ENCODE measurements around the gene UPK3BL1. TPM values are rescaled to one million over a fixed set of nuclear protein-coding genes. Genes with fewer than 3 reads are reported as not detected.
"Not testable (repeated sequence)": the region's sequence is repeated elsewhere in the genome, so short reads cannot be mapped to it uniquely, and the experiment has no call there.

Gene UPK3BL1, protein sequence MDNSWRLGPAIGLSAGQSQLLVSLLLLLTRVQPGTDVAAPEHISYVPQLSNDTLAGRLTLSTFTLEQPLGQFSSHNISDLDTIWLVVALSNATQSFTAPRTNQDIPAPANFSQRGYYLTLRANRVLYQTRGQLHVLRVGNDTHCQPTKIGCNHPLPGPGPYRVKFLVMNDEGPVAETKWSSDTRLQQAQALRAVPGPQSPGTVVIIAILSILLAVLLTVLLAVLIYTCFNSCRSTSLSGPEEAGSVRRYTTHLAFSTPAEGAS
- total RNA-seq (ENCODE audit: low replicate concordance) = 1.5 and 3.2 TPM in 2 replicates

DNA sequence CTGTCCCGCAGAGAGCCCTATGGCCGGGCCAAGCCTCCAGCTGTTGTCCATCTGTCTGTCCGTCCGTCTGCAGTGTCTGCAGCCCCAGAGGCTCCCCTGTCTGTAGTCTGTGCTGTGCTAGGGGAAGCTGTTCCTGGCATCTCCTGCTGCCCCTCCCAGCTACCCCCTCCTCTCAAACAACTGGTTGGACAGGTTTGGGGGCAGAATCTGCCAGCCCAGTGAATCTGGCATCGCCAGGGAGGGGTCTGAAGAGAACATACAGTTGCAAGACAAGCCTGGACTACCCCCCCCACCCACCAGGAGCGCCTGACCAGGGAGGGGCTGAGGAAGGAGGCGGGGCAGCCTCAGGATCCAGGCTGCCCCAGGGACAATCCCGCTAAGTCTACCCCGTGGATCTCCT, at the start of gene UPK3BL1:
Gene UPK3BL1, minus strand, starts transcription at position 101 of the 400 bp plus-strand sequence. Its CDS starts 50 bp downstream, at position 51.
- H3K4me3 ChIP-seq (ENCODE audit: low read depth, low read length) = not testable (repeated sequence)

DNA sequence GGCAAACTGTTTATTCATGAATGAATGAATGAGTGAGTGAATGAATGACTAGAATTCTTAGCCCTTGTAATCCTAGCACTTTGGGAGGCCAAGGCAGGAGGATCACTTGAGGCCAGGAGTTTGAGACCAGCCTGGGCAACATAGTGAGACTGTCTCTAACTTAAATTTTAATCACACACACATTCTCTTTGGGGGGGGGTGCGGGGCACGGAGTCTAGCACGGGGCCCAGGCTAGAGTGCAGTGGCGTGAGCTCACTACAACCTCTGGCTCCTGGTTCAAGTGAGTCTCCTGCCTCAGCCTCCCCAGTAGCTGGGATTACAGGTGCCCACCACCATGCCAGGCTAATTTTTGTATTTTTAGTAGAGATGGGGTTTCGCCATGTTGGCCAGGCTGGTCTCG, 48.0 kb upstream of the UPK3BL1 start:
- H3K4me3 ChIP-seq (ENCODE audit: low read depth, low read length); DNase-seq (ENCODE audit: low read depth): not testable (repeated sequence)

More for the DNA sequence above, at the start of gene UPK3BL1:
- not testable (repeated sequence) for DNase-seq (ENCODE audit: low read depth)

DNA sequence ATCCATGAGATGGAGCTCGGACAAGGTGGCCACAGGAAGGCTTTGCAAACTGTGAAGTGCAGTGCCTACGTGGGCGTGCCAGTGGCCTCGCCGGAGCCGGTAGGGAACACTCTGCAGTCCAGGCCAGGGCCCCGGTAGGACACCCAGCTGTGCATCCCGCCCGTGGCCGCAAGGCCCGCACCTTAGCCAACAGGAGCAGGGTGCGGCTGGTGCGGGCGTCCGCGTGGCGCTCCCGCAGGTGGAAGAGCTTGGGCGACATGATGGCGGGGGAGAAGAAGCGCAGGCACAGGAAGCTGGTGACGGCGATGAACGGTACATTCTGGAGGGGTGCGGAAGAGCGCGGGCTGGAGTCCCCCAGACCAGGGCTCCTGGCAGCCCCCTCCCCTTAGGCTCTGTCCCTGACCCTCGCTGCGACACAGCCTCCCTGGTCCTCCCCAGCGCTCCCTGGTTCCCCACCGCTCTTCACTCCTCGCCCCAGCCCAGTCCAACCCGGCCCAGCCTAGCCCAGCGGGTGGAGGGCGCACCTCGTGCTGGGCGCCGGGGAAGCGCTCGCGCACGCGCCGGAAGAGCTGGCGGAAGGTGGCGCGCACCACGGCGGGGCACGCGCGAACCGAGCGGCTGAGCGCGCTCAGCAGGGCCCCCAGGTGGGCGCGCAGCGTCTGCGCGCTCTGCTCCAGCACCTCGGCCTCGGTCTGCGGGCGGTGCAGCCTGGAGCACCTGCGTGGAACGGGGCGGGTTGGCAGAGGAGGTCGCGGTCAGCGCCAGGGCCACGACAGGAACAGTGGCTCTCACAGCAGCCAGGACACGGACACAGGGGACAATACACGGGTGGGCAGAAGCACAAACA, 47.1 kb upstream of the UPK3BL1 start:
- H3K4me3 ChIP-seq (ENCODE audit: low read depth, low read length); DNase-seq (ENCODE audit: low read depth): not testable (repeated sequence)

DNA sequence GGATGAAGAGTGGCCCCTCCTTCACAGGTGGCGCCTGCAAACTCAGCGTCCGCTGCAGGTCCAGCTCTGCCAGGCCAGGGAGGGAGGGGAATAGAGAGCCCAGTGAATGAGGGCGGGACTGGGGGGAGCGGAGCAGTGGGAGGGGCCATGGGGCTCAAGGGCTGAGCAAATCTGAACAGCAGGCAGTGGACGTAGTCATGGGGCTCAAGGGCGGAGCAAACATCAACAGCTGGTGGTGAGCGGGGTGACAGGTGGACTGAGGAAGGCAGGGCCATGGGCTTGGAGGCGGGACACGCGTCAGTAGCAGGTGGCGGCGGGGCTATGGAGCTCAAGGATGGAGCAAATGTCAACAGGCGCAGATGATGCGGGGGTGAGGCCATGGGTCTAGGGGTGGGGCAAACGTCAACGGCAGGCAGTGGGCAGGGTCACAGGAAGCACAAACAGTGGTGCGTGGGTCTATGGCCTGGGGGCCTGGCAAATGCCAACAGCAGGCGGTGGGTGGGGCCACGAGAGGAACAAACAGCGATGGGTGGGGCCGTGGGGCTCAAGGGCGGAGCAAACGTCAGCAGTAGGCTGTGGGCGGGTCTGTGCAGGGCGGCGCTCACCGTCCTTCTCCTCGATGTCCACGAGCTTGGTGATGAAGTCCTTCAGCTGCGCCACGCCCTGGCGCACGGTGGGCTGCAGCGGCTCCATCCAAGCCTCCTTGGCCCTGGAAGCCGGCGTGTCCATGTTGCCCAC, 45.9 kb upstream of the UPK3BL1 start:
- DNase-seq (ENCODE audit: low read depth); H3K4me3 ChIP-seq (ENCODE audit: low read depth, low read length): not testable (repeated sequence)

DNA sequence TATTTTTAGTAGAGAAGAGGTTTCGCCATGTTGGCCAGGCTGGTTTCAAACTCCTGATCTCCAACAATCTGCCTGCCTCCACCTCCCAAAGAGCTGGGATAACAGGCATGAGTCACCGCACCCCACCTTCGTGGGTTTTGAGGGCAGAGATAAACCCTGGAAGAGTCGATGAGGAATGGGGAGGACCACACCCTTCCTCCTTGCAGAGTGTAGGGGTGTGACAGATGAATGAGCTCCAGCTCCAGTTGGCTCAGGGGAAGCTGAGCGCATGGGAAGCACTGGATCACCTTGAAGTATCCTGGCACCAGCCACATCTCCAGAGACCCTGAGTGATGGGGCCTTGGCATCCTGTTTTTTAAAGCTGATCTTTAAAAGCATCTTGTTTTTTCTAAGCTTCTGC, 40.0 kb upstream of the UPK3BL1 start:
- DNase-seq (ENCODE audit: low read depth); H3K4me3 ChIP-seq (ENCODE audit: low read depth, low read length): not testable (repeated sequence)

DNA sequence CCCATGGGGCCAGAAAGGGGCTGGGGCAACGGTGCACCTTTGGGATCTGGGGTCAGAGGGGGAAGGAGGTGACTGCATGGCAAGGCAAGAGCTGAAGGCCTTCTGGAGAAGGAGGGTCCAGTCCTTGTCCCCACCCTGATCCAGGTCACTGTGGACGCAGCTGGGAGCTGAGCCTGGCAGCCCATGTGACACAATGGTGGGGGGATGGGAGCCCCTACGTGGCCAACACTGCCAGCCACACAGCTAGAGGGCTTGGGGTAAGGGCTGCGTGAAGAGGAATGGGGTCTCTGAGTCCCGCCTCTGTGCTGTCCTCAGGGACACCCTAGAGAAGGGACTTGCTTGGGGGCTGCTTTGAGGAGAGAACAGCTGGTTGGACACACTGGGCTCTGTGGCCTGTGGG, 38.2 kb upstream of the UPK3BL1 start:
- DNase-seq (ENCODE audit: low read depth); H3K4me3 ChIP-seq (ENCODE audit: low read depth, low read length): not testable (repeated sequence)

DNA sequence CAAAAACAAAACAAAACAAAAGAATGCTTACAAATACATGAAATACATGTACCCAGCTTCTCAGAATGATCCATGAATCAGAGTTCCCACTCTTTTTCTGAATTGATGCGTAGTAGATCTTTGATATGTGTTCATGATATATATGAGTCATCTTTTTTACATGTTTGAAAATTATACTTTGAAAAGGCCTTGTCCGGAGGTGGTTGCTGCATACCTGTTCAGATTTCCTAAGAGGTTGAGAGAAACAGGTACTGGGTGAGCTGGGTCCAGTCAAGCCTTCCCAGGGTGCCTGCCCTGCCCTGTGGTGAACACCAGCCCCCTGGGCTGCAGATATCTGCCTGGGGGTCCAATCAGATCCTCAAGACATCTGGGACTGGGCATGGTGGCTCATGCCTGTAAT, 33.0 kb upstream of the UPK3BL1 start:
- not testable (repeated sequence) for DNase-seq (ENCODE audit: low read depth); H3K4me3 ChIP-seq (ENCODE audit: low read depth, low read length)

DNA sequence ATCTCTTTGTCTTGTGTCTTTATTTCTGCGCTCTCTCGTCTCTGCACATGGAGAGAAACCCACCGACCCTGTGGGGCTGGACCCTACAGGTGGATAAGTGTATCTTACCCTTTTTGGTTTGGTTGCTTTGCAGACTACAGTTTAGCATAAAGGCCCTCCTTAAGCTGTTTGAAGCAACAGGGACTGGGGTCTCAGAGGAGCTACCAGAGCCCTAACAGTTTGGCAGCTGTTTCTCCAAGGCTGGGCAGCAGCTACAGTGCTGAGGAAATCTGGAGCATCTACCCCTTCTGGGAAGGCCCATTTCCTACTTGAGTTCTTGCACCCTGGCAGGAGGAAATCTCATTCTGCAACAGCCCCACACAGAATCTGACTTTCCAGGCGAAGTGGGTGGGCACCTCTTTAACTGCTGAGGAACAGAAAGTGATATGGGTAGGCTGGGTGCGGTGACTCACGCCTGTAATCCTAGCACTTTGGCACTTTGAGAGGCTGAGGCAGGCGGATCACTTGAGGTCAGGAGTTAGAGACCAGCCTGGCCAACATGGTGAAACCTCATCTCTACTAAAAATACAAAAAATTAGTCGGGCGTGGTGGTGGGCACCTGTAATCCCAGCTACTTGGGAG, 31.0 kb upstream of the UPK3BL1 start:
- not testable (repeated sequence) for H3K4me3 ChIP-seq (ENCODE audit: low read depth, low read length); DNase-seq (ENCODE audit: low read depth)

DNA sequence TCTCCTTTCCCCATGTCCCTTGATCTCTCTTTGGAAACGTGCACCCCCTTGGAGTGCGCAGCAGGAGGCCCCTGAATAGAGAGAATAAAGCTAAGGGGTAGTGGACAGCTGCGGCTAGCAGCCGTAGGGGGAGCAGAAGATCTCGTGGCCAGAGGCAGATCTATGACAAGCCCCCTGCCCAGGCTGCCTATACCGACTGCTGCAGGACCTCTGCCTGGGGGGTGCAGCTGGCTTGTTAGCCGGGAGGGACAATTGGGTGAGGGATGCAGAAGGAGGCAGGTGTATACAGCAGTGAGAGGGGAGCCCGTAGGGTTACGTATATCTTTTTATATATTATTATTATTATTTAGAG, 29.3 kb upstream of the UPK3BL1 start:
- DNase-seq (ENCODE audit: low read depth); H3K4me3 ChIP-seq (ENCODE audit: low read depth, low read length): not testable (repeated sequence)

DNA sequence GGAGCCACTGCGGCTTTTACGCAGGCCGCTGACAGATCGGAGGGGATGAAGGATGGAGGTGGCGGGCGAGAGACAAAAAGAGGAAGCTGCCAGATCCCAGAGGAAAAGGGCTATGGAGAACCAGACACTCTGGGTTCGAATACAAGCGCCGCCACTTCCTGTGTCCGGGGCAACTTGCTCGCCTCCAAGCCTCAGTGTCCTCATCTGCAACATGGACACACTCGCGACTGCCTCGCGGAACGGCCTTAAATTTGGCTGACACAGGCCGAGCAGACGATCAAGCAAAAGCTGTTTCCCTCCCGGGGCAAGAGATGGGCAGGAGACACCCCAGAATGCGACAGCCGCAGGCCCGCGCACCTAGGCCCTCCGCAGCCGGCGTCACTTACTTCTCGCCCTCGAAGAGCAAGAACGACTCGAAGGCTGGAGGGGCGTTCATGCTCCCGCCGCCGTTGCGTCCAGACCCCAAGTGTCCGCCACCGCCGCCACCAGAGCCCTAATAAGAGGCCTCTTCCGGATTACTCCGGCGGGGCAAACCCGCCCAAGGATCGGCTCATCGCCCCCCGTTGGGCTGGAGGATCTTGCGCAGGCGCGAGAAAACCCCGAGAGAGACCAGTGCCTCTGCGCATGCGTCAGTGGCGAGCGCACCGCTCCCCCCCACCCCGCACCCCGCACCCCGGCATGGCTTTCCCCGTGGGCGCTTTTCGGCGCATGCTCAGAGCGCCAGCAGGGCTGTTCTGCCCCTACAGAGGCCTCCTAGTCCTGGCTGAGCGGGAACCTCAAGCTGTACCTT, 28.8 kb upstream of the UPK3BL1 start, which contains the start of gene POLR2J2:
Gene POLR2J2, minus strand, starts transcription at position 498 of the 790 bp plus-strand sequence. Its CDS starts 62 bp downstream, at position 436.
- DNase-seq (ENCODE audit: low read depth) = peak; percentile 71
- peak within 1 kb of the TSS; percentile 57 for H3K4me3 ChIP-seq (ENCODE audit: low read depth, low read length)

DNA sequence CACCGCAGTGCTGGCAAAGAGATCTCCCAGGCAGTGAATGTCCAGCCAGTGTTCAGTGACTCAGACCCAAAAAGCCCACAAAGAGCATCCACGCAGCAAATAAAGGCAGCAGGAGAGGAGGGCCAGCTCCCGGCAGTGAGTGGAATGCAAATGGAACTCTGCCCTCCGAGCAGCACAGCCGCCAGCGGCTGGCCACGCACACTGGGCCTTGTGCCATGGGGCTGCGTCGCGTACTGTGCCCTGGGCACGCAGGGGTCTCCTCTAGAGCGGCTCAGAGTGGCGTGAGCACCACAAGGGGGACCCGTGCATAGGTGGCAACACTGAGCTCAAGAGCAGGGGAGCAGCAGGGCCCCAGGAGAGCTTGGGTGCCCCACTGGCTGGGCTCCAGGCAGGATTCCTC, 24.9 kb upstream of the UPK3BL1 start:
- H3K4me3 ChIP-seq (ENCODE audit: low read depth, low read length); DNase-seq (ENCODE audit: low read depth): not testable (repeated sequence)

DNA sequence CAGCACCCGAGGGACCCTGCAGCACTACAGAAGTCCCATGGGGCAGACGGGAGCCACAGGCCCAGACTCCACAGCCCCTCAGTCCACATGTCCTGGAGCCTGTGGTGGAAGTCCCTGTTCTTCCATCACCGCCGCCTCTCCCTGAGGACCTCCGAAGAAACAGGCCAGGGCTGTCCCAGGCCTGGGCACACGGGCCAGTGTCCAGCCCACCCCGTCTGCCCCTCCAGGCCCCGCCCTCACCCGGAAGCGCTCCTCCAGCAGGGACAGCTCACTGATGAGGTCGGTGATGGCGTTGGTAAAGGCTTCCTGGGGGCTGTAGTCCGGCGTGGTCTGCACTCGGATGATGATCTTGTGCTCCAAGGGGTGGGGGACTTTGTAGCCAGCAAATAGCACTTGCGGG, 24.3 kb upstream of the UPK3BL1 start:
- not testable (repeated sequence) for DNase-seq (ENCODE audit: low read depth)

DNA sequence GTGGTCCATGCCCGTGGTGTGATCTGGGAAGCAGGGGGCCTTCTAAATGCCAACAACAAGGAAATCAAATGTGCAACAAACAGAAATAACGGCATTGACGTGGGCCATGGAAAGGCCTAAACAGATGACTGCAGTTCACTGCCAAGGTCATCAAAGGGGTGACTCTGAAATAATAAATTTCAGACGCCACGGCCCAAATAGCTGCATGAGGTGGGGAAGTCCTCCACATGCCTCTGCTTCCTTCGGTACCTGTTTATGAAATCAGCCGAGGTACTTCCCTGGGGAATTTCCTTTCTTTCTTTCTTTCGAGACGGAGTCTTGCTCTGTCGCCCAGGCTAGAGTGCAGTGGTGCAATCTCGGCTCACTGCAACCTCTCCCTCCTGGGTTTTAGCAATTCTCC, 22.2 kb upstream of the UPK3BL1 start:
- DNase-seq (ENCODE audit: low read depth); H3K4me3 ChIP-seq (ENCODE audit: low read depth, low read length): not testable (repeated sequence)

More for the DNA sequence above, 24.3 kb upstream of the UPK3BL1 start:
- not testable (repeated sequence) for H3K4me3 ChIP-seq (ENCODE audit: low read depth, low read length)

DNA sequence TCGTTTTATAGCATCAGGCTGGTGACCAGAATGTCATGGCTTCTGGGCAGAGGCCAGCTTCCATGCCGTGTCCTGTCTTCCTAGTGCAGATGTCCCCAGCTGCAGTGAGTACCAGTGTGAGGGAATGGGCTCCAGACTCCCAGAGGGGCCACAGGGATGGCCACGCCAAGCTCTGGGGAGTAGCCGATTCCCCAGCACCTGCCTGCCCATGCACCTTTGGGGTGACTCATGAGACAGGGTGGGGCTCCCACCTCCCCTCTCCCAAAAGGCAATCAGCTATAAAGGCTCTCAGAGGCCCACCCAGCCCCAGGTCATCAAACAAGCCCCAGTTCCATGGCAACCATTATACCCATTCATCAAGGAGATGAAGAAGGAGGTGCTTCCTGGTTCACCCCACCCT, 7.3 kb upstream of the UPK3BL1 start, which contains the start of gene SPDYE2B:
Gene SPDYE2B, plus strand, starts transcription at position 396 of the 400 bp plus-strand sequence. CDS start 2,030 bp downstream, outside the sequence.
- not testable (repeated sequence) for DNase-seq (ENCODE audit: low read depth); H3K4me3 ChIP-seq (ENCODE audit: low read depth, low read length)

DNA sequence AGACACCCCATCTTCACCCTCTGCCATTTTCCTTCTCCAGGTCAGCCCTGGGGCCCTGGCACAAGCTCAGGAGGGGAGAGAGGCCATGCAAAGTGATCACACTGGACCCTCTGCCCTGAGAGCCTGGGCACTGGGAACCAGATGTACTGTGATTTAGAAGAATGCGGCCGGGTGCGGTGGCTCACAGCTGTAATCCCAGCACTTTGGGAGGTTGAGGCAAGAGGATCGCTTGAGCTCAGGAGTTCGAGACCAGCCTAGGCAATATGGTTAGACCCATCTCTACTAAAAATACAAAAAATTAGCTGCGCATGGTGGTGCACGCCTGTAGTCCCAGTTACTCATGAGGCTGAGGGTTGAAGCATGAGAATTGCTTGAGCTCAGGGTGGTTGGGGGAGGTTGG, 5.2 kb upstream of the UPK3BL1 start:
- H3K4me3 ChIP-seq (ENCODE audit: low read depth, low read length); DNase-seq (ENCODE audit: low read depth): not testable (repeated sequence)

DNA sequence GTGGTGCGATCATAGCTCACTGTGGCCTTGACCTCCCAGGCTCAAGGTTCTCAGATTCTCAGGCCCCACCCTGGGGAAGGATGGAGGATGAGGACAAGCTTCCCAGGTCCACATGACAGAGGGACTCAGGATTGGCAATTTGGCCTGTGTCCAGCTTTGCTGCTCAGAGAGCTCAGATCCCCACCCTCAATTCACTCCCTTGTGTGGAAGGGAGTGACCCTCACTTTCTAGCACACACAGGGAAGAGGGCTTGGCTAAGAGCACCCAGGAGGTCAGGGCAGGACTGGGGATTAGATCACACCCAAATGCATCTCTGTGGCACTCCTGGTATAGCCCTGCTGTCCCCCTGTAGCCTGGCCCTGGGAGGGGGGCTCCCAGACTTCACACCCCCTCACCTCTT, 813 bp upstream of the UPK3BL1 start:
- DNase-seq (ENCODE audit: low read depth); H3K4me3 ChIP-seq (ENCODE audit: low read depth, low read length): not testable (repeated sequence)

DNA sequence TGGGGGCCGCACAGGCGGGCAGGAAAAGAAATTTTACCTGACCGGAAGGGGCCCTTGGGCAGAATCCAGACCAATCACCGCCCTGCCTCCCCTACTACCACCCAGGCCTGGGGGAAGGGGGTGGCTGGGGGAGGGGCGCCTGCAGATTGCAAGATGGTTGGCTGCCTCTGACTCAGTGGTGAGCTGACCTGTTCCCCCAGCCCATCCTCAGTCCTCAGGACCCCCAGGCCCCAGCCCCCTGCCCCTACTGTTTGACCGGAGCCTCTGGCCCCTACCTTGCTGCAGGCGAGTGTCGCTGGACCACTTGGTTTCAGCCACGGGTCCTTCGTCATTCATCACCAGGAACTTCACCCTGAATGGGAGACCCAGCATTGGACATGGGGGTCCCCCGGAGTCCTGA, 3.7 kb downstream of the UPK3BL1 start:
- not testable (repeated sequence) for H3K4me3 ChIP-seq (ENCODE audit: low read depth, low read length); DNase-seq (ENCODE audit: low read depth)

DNA sequence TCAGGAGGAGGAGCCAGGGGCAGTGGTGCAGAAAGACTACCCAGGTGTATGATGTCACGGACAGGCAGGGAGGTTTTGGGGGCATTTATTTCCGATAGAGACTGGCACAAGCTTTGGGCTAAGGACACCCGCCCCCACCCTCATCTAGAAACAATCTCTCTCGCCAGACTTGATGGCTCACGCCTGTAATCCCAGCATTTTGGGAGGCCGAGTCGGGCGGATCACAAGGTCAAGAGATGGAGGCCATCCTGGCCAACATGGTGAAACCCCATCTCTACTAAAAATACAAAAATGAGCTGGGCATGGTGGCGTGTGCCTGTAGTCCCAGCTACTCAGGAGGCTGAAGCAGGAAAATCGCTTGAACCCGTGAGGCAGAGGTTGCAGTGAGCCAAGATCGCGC, 5.6 kb downstream of the UPK3BL1 start:
- H3K4me3 ChIP-seq (ENCODE audit: low read depth, low read length); DNase-seq (ENCODE audit: low read depth): not testable (repeated sequence)
